ENCODE results near the gene ZNF700.
"Not testable (repeated sequence)": the region's sequence is repeated elsewhere in the genome, so short reads cannot be mapped to it uniquely, and the experiment has no call there.

Gene ZNF700

DNA sequence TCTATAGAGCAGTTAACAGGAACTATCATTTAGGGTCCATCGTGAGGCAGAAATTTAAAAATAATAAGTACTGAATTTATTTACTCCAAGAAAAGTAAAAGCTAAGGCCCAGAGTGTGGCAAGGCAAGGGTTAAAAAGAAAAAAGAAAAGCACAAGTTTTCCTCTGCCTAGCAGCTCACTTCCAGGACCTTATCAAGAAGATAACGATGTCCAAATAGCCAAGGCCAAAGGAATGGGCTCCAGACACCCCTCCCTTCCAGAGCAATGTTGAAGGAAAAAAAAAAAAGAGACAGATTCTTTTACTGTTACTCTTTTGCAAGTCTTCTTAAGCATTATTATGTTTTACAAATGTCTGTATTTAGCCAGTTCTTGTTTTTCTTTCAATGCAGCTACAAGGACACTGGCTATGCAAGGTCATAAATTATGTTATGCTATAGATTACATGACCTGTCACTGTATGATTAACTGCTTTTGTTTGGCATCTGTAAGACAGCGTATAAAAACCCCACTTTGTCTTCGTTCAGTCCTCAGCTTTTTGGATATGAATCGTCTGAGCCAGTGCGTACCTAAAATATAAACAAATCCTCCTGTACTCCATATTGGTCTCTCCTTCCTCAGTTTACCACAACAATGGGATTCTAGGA is 2.9 kb upstream of the ZNF700 start:
- in situ Hi-C loops (cut with MboI; ENCODE audit: low sequenced_read_pairs, unreplicated experiment): no loop called here

DNA sequence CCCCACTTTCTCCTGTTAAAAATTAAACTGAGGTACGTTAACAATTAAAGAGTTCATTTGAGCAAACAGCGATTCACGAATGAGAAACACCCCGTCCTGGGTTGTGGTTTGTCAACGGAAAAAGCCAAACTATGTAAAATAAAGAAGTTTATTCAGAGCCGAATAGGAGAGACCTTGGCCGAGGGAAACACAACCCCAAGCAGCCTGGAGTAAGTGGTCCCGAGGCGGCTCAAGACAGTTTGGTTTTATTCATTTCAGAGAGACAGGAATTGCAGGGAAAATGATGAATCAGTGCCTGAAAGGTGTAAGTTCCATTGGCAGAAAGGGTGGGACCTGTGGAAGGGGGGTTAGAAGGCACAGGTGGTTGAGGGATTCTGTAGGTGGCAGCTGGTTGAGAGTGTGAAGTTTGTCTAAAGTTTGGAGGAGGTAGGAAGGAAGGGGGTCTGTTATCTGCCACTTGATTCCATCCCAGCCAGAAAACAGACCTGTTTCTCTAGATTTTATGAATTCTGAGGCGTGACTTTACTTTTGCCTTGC is 812 bp downstream of the ZNF700 start:
- in situ Hi-C loops (cut with MboI; ENCODE audit: low sequenced_read_pairs, unreplicated experiment); DNase-seq (ENCODE audit: low spot score): not testable (repeated sequence)

More for the DNA sequence above, 2.9 kb upstream of the ZNF700 start:
- TF ChIP-seq, protein P1, sequence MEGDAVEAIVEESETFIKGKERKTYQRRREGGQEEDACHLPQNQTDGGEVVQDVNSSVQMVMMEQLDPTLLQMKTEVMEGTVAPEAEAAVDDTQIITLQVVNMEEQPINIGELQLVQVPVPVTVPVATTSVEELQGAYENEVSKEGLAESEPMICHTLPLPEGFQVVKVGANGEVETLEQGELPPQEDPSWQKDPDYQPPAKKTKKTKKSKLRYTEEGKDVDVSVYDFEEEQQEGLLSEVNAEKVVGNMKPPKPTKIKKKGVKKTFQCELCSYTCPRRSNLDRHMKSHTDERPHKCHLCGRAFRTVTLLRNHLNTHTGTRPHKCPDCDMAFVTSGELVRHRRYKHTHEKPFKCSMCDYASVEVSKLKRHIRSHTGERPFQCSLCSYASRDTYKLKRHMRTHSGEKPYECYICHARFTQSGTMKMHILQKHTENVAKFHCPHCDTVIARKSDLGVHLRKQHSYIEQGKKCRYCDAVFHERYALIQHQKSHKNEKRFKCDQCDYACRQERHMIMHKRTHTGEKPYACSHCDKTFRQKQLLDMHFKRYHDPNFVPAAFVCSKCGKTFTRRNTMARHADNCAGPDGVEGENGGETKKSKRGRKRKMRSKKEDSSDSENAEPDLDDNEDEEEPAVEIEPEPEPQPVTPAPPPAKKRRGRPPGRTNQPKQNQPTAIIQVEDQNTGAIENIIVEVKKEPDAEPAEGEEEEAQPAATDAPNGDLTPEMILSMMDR (IDR thresholded peaks at IDR 0.05; ENCODE audit: borderline replicate concordance, control extremely low read depth, extremely low read depth, insufficient read depth, missing control alignments): no peak
- DNase-seq (ENCODE audit: low spot score): no peak

DNA sequence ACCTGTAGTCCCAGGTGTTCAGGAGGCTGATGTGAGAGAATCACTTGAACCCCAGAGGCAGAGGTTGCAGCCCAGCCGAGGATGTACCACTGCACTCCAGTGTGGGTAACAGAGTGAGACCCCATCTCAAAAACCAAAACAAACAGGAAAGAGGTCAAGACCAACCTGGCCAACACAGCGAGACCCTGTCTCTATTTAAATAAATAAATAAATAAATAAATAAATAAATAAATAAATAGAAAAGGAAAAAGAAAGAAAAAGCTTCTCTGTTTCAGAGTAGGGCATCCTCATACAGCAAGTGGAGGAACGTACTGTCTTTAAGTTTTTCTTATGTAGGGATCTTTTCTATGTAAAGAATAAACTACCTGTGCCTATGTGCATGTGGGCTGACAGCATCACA is 2.3 kb downstream of the ZNF700 start:
- in situ Hi-C loops (cut with MboI; ENCODE audit: low sequenced_read_pairs, unreplicated experiment): no loop called here
- TF ChIP-seq, protein P1 (IDR thresholded peaks at IDR 0.05; ENCODE audit: borderline replicate concordance, control extremely low read depth, extremely low read depth, insufficient read depth, missing control alignments): no peak
- no peak for DNase-seq (ENCODE audit: low spot score)

DNA sequence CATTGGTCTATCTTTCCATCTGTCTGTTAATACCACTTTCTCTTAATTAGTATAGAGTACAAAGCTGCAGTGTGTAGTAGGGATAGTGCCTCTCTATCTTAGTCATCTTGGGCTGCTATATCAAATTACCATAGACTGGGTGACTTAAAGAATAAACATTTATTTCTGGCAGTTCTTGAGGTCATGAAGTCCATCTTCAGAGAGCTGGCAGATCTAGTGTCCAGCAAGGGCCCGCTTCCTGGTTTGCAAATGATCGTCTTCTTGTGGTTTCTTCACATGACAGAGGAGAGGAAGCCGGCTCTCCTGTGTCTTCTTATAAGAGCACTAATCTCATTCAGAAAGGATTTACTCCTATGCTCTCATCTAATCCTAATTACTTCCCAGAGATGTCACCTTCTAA is 6.1 kb downstream of the ZNF700 start:
- no peak for DNase-seq (ENCODE audit: low spot score)
- TF ChIP-seq, protein P1 (IDR thresholded peaks at IDR 0.05; ENCODE audit: borderline replicate concordance, control extremely low read depth, extremely low read depth, insufficient read depth, missing control alignments): no peak
- in situ Hi-C loops (cut with MboI; ENCODE audit: low sequenced_read_pairs, unreplicated experiment): no loop called here

DNA sequence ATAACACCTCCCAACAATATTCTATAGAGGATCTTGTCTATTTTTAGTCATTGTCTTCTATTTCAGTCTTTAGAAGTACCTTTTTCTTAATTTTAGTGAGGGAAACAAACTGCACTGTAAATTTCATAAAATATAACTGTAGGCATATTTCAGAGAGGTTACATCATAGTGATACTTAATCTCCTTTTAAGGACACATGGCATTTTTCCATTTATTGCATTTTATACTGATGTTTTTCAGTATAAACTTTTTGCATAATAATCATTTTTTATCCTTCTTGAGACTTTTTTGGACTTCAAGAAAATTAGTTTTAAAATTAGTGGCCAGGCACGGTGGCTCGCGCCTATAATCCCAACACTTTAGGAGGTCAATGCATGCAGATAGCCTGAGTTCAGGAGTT is 6.6 kb downstream of the ZNF700 start:
- TF ChIP-seq, protein P1 (IDR thresholded peaks at IDR 0.05; ENCODE audit: borderline replicate concordance, control extremely low read depth, extremely low read depth, insufficient read depth, missing control alignments): no peak
- in situ Hi-C loops (cut with MboI; ENCODE audit: low sequenced_read_pairs, unreplicated experiment): no loop called here
- DNase-seq (ENCODE audit: low spot score): no peak

DNA sequence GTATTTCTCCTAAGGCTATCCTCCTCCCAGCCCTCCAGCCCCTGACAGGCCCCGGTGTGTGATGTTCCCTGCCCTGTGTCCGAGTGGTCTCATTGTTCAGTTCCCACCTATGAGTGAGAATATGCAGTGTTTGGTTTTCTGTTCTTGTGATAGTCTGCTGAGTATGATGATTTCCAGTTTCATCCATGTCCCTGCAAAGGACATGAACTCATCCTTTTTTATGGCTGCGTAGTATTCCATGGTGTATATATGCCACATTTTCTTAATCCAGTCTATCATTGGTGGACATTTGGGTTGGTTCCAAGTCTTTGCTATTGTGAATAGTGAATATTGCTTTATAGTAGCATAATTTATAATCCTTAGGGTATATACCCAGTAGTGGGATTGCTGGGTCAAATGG is 10.9 kb downstream of the ZNF700 start:
- in situ Hi-C loops (cut with MboI; ENCODE audit: low sequenced_read_pairs, unreplicated experiment); DNase-seq (ENCODE audit: low spot score): not testable (repeated sequence)

DNA sequence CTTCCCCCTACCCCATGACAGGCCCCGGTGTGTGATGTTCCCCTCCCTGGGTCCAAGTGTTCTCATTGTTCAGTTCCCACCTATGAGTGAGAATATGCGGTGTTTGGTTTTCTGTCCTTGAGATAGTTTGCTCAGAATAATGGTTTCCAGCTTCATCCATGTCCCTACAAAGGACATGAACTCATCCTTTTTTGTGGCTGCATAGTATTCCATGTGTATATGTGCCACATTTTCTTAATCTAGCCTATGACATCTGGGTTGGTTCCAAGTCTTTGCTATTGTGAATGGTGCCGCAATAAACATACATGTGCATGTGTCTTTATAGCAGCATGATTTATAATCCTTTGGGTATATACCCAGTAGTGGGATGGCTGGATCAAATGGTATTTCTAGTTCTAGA is 13.5 kb downstream of the ZNF700 start:
- in situ Hi-C loops (cut with MboI; ENCODE audit: low sequenced_read_pairs, unreplicated experiment); DNase-seq (ENCODE audit: low spot score): not testable (repeated sequence)

DNA sequence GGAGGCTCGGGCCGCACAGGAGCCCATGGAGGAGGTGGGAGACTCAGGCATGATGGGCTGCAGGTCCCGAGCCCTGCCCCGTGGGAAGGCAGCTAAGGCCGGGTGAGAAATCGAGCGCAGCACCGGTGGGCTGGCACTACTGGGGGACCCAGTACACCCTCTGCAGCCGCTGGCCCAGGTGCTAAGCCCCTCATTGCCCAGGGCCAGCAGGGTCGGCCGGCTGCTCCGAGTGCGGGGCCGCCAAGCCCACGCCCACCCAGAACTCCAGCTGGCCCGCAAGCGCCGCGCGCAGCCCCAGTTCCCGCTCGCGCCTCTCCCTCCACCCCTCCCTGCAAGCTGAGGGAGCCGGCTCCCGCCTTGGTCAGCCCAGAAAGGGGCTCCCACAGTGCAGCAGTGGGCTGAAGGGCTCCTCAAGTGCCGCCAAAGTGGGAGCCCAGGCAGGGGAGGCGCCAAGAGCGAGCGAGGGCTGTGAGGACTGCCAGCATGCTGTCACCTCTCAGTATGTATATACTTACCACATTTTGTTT is 16.5 kb downstream of the ZNF700 start:
- in situ Hi-C loops (cut with MboI; ENCODE audit: low sequenced_read_pairs, unreplicated experiment); DNase-seq (ENCODE audit: low spot score): not testable (repeated sequence)

All from GM13976 (cell line).